Suprapubic skin (tissue), 4 donors: Measurements from ENCODE around the gene GAS2L2.

ENCODE experiments used
- POLR2A ChIP-seq, 2 donors: fragments of 450-650 bp; IDR thresholded peaks; one replicate each; pipeline ENCODE4 v1.6.1; 2017; ENCODE audit warnings: antibody characterized with exemption in 2 of 2, mild to moderate bottlenecking in 2 of 2, moderate library complexity in 2 of 2
- POLR2AphosphoS5 ChIP-seq, 3 donors: sonication (generic); formaldehyde crosslinking; IDR thresholded peaks; one replicate each; pipeline ENCODE4 v1.6.1; 2017; ENCODE audit warnings: antibody characterized with exemption in 3 of 3
- TF ChIP-seq, protein P1 (sequence below), 2 donors: fragments of 200-600 bp in 1 of 2; fragments of 450-650 bp in 1 of 2; sonication (generic) in 1 of 2; IDR thresholded peaks; one replicate each; pipeline ENCODE4 v1.5.1; 2016 to 2019; ENCODE audit warnings: antibody characterized with exemption in 2 of 2, mild to moderate bottlenecking in 1 of 2, moderate library complexity in 1 of 2

DNA sequence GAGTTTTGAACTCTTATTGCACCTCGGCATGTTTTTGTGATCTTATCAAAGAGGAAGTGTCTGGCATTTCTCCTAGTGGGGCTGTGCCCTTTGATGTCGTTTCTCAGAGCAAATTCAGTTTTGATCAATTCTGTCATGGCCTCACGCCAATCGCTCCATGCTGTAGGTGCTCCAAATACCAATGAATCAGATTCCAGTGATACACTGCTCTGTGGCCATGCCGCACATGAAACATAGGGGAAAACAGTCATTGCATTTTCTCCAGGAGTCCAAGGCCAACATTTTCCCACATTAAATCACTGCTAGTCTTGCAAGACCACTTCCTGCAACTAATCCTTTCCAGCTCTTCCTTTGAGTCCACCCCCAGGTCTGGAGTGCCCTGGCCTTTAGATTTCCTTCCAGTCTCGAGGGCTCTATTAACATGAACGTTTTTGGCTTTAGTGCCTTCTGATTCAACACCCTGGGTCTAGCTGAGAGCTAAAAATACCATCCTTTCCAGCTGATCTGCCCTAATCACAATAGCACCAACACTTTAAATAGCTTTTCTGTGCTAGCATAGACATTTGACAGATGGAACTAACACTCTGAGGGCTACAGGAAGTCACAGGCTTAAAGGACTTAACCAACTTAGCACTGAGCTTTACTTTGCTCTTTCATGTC is 39.8 kb downstream of the GAS2L2 start:
- TF ChIP-seq, protein P1, sequence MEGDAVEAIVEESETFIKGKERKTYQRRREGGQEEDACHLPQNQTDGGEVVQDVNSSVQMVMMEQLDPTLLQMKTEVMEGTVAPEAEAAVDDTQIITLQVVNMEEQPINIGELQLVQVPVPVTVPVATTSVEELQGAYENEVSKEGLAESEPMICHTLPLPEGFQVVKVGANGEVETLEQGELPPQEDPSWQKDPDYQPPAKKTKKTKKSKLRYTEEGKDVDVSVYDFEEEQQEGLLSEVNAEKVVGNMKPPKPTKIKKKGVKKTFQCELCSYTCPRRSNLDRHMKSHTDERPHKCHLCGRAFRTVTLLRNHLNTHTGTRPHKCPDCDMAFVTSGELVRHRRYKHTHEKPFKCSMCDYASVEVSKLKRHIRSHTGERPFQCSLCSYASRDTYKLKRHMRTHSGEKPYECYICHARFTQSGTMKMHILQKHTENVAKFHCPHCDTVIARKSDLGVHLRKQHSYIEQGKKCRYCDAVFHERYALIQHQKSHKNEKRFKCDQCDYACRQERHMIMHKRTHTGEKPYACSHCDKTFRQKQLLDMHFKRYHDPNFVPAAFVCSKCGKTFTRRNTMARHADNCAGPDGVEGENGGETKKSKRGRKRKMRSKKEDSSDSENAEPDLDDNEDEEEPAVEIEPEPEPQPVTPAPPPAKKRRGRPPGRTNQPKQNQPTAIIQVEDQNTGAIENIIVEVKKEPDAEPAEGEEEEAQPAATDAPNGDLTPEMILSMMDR (IDR thresholded peaks at IDR 0.05): no peak
- TF ChIP-seq POLR2A (IDR thresholded peaks at IDR 0.05) (no peak), POLR2AphosphoS5 (IDR thresholded peaks at IDR 0.05) (no peak)
